GM18873 (cell line): Measurements from ENCODE around the gene C1QTNF1.

ENCODE experiments used
- ATAC-seq: cut with Tn5 transposase; IDR thresholded peaks from one replicate; pipeline ENCODE4 v1.9.1; 2021; ENCODE audit warnings: mild to moderate bottlenecking, moderate library complexity, moderate number of reproducible peaks; ENCODE audit not compliant: unreplicated experiment, low FRiP score

C1QTNF1 gene

DNA sequence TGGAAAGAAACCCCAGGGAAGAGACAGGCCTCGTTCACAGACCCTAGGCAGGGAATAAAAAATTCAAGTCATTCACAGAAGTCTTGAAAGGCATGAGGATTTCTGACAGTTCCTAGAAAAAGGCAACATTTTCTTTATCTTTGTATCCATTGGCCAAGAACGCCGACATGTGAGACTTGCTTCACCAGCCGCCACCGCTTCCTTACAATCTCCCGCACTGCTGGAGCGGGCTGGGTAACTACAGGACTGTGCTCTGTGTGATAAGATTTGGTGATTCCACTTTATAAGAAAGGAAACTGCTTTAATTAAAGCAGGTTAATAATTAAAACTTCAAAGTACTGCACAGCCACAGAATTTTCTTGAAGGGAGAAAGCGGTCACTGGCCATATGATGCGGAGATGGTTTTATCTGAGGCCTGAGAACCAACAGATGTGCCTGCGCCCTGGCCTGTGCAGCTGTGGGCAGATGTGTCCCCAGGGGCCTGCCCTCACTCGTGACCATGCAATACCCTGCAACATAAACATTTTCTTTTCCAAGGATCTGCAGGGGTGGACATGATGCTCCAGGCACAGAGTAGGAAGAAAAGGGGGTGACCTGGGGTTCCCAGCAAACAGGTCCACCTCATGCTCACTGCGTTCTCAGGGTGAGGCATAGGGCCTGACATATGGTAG lies 31.3 kb upstream of the C1QTNF1 start:
- ATAC-seq: no peak

DNA sequence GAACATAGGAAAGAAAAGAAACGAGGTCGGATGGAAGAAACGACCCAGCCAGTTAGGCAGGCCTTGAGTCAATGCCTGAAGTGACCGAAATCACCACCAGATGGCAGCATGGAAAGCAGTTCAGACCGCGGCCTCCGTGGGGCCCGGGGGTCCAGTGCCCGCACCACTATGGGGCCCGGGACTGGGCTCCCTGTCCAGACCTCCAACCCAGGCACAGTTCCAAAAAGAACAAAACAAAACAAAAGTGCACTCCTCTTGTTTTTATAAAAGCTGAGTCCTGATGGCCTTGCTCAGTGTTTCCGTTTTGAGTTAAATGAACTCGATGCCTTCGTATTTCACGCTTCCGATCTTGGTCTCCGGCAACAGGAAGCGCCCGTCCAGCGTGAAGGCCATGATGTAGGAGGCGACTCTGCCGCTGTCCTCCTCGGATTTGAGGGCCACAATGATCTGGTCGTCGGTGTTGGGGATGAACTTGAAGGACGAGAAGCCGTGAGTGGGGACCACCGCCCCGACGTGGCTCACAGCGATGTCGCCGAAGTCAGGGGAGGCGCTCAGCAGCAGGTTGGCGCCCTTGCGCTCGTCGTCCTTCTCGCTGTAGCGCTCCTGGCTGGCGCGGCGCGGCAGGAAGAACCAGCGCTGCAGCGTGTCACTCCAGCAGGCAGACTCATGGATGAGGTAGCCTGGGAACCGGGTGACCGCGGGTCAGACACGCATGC lies 30.6 kb upstream of the C1QTNF1 start:
- ATAC-seq: no peak

- ATAC-seq: no peak
These were observed 29.8 kb upstream of the C1QTNF1 start for GRCh38 chr17:78993981-78994671.

- ATAC-seq: no peak
These were observed 28.8 kb upstream of the C1QTNF1 start for GRCh38 chr17:78995022-78995760.

GRCh38 chr17:78995761-78996451 lies 28.1 kb upstream of the C1QTNF1 start:
- no peak for ATAC-seq

- no peak for ATAC-seq
These were observed 27.2 kb upstream of the C1QTNF1 start for GRCh38 chr17:78996781-78997201.

DNA sequence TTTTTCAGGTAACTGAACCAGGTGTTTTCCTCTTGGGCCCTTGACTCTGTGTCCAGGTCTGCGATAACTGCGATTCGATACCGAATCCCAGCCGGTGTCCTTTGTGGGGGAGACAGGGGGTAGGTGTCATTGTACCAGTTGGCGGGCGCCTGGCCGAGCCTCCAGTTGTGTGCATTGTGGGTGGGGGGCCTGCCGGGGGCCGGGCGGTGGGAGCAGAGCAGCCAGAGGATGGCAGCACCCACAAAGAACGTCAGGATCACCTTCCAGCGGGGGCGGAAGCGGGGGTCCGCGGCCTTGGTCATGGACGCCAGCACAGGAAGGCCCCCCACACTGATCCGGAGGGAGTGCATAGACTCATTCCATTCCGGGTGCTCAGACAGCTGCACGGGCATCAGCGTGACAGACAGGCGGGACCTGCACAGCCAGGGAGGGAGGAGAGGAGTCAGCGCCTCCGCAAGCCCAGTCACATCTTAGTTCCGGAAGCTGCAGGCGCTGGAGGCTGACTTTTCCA lies 26.7 kb upstream of the C1QTNF1 start:
- no peak for ATAC-seq

- no peak for ATAC-seq
These were observed 26.1 kb upstream of the C1QTNF1 start for GRCh38 chr17:78997881-78998280.

DNA sequence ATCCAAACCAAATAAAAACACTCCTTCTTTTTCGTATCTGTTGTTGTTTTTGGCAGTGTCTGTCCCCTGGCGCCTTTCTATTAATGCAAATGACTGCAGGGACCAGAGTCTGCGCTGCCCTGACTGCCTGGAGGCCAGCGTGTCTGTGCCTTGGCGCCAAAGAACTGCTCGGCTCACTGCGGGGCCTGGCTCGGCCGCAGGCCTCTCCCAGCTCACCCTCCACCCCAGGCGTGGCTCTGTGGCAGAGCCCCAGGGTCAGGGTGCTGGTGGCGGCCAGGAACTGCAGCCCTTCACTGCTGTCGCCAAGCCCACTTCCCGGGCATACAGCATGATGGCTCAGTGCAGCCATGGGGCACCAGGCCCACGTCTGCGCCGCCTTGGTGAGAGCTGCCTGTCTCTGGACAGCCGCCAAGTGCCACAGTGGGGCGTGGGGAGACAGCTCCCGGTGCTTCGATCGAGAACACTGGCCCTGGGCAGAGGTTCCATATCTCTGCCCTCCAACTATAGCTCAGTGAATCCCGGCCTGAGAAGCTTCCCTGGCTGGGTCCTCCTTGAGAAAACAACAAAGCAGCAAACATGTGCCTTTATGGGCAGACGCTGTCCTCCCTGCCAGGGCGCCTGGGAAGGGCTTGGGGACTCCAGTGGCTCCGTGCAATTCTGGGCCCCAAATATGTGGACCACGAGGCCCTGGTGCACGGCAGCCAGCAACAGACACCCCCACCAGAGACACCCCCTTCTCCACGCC lies 25.5 kb upstream of the C1QTNF1 start:
- no peak for ATAC-seq

- no peak for ATAC-seq
These were observed 24.8 kb upstream of the C1QTNF1 start for GRCh38 chr17:78999056-78999768.

DNA sequence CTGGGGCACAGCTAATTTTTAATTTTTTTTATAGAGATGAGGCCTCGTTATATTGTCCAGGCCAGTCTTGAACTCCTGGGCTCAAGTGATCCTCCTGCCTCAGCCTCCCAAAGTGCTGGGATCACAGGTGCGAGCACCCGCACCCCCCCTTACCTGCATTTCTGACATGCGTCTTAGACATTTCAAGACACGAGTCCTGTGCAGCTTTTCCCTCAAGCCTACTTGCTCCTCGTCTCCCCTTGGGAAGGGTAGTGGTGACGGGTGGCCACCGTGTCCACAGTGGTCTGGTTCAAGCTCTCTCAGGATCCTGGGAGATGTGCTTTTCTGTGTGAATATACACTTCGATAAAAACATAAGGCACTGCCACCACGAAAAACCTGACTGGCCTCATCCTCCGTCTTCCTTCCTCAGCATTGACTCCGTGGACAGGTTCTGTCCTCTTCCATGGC lies 24.0 kb upstream of the C1QTNF1 start:
- ATAC-seq: no peak

DNA sequence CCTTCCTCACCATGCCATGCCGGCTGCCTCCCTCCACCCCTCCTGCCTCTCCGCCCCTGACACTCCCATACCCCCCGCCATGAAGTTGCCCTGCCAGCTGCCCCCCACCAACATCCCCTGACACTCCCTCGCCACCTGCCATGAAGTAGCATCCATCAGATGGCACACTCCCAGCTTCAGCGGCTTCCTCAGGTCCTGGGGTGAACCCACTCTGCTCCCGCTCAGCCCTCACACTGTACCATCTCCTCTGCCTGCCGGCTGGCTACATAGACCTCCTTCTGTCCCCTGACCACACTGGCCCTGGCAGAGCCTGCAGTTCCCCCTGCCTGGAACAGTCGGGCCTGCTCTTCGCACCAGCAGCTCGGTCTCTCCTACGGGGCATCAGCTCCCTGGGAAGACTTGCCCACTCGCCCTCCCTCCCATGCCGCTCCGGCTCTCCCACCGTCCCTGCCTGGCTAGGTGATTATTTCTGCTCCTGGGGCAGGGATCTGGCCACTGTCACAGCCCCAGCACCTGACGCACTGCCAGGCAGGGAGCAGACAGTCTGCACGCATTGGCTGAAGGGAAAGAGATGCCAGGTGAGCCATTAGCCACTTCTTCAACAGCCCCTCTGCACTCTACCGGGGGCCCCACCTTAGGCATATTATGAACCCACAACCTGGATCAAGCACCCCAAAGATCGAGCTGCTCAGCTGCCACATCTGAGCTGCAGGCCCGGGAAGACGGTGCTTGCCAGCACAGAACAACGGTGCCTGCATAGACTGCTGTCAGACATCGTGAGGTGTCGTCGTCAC lies 23.4 kb upstream of the C1QTNF1 start:
- no peak for ATAC-seq

- ATAC-seq: no peak
These were observed 22.6 kb upstream of the C1QTNF1 start for GRCh38 chr17:79001190-79002020.

DNA sequence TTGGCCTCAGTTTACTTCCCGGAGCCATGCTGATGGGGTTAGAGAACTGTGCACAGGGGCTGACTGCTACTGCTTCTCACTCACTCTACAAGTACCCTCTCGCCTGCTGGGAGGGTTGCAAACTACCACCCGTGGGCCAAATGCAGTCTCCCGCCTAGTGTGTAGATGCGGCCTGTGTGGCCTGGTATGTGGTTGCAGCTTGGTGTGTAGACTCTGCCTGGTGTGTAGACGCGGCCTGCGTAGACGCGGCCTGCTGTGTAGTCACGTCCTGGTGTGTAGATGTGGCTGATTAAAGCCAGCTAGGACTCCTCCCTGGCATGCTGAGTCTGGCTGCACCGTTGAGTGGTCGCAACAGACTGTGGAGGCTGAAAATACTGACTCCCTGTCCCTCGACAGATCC lies 21.7 kb upstream of the C1QTNF1 start:
- no peak for ATAC-seq

DNA sequence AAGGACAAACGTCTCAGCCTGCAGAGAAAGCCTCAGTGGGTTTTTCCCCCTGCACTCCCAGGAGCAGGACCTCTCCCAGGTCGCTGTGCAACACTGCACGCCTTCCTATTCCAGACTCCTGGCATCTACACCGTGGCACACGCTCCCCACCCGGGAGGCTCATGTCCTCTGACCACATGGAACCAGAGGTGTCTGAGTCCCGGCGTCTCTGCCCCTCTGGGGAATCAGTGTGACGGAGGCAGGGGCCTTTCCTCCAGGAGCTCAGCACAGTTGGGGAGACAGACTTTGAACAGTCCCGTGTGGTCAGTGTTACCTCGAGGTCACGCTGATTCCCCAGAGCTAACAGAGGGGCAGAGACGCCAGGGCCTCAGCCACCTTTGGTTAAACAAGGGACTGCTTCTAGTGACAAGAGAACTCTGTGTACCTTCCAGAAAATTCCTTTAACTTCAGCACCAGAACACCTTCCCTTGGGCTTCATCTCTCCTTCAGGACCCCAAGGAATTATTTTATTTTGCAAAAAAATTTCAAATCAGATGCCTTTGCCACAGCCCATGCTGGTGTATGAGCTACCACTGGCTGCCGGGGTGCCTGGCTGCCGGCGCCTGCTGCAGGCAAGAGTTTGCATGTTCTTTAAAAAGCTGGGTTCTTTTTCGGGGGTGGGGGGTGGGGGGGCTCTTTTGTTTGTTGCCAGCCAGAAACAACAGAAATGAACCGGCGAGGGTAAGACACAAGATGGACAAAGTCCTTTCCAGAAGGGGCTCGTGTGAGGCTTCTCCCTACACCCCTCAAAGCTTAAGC lies 21.0 kb upstream of the C1QTNF1 start:
- no peak for ATAC-seq

- ATAC-seq: no peak
These were observed 20.1 kb upstream of the C1QTNF1 start for GRCh38 chr17:79003661-79004411.
